ENCODE measurements around the gene GPR158.

Gene GPR158

DNA sequence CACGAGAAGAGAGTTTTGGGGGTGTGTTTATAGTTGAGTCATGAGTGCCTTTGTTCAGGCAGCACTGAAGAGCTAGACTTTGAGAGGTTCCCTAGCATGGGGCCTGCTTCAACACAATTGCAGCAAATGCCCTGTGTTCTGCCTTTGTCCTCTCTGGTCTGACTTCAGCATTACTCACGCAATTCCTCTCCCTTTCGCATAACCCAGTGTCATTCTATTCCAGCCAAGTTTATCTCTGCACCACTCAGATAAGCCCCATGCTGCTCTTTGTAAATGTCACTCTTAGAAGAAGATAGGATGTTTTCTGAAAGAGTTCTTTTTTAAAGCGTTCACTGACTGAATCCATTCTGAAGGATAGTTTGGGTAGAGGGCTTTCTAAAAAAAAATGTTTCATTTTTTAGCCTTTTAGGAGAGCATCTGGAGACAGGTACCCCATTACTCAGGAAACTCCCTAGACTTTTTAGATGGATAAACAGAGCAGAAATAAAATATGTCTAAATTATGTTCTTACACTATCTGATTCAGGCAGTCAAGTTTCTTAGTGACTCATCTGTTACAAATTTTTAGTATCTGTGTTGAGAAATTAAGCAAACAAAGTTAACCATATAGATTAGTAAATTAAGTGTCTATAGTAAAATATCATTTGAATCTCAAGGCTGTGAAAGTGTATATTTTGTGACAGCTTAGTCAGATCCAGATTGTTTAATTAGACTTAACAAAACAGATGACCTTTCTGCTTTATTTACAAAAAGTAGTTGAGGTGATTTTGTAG, 318.5 kb downstream of the GPR158 start:
- H3K4me3 ChIP-seq (ENCODE audit: low read depth, low read length), result no peak overlapping the region
- no peaks in the 10 kb centered on the region for H3K27me3 ChIP-seq
- H3K4me1 ChIP-seq, result no peaks in the 10 kb centered on the region
- TF ChIP-seq, protein P1, sequence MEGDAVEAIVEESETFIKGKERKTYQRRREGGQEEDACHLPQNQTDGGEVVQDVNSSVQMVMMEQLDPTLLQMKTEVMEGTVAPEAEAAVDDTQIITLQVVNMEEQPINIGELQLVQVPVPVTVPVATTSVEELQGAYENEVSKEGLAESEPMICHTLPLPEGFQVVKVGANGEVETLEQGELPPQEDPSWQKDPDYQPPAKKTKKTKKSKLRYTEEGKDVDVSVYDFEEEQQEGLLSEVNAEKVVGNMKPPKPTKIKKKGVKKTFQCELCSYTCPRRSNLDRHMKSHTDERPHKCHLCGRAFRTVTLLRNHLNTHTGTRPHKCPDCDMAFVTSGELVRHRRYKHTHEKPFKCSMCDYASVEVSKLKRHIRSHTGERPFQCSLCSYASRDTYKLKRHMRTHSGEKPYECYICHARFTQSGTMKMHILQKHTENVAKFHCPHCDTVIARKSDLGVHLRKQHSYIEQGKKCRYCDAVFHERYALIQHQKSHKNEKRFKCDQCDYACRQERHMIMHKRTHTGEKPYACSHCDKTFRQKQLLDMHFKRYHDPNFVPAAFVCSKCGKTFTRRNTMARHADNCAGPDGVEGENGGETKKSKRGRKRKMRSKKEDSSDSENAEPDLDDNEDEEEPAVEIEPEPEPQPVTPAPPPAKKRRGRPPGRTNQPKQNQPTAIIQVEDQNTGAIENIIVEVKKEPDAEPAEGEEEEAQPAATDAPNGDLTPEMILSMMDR (IDR thresholded peaks at IDR 0.05; ENCODE audit: low read depth, low read length), result no peak
- no peaks in the 10 kb centered on the region for H3K9me3 ChIP-seq
- H3K36me3 ChIP-seq, result no peaks in the 10 kb centered on the region
- DNase-seq, result peak; percentile 44

- no peaks in the 10 kb centered on the region for H3K9me3 ChIP-seq
- H3K4me3 ChIP-seq (ENCODE audit: low read depth, low read length), result no peak overlapping the region
- no peaks in the 10 kb centered on the region for H3K27me3 ChIP-seq
- H3K36me3 ChIP-seq, result no peaks in the 10 kb centered on the region
- H3K4me1 ChIP-seq, result no peaks in the 10 kb centered on the region
- no peak for DNase-seq
- TF ChIP-seq, protein P1 (IDR thresholded peaks at IDR 0.05; ENCODE audit: low read depth, low read length), result no peak
These were observed 322.4 kb downstream of the GPR158 start for GRCh38 chr10:25497246-25497645.

DNA sequence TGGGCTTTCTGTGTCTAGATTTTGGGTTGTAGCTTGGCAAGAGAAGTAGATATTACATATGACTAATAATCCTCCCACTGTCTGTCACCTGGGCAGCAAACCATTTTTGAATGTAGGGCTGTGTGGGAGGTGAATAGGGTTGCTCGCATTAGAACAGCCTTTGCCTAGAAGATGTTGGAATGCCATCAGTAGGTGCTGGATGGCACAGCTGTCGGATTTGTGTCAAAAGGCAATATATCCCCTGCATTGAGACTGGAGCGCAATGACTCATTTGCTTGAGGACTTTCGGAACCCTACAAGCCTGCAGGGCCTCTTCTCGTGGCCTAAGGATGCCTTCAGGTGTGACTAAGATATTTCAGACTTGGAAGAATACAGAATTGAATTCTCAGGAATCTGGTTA, 323.8 kb downstream of the GPR158 start:
- Histone ChIP-seq H3K4me1 (no peaks in the 10 kb centered on the region), H3K27me3 (no peaks in the 10 kb centered on the region), H3K4me3 (ENCODE audit: low read depth, low read length) (no peak overlapping the region), H3K9me3 (no peaks in the 10 kb centered on the region), H3K36me3 (no peaks in the 10 kb centered on the region)
- DNase-seq, result no peak
- TF ChIP-seq, protein P1 (IDR thresholded peaks at IDR 0.05; ENCODE audit: low read depth, low read length), result no peak

GRCh38 chr10:25501912-25502311, 327.1 kb downstream of the GPR158 start:
- Histone ChIP-seq H3K4me1 (no peaks in the 10 kb centered on the region), H3K27me3 (no peaks in the 10 kb centered on the region), H3K36me3 (no peaks in the 10 kb centered on the region), H3K4me3 (ENCODE audit: low read depth, low read length) (no peak overlapping the region), H3K9me3 (no peaks in the 10 kb centered on the region)
- DNase-seq, result no peak
- TF ChIP-seq, protein P1 (IDR thresholded peaks at IDR 0.05; ENCODE audit: low read depth, low read length), result no peak

DNA sequence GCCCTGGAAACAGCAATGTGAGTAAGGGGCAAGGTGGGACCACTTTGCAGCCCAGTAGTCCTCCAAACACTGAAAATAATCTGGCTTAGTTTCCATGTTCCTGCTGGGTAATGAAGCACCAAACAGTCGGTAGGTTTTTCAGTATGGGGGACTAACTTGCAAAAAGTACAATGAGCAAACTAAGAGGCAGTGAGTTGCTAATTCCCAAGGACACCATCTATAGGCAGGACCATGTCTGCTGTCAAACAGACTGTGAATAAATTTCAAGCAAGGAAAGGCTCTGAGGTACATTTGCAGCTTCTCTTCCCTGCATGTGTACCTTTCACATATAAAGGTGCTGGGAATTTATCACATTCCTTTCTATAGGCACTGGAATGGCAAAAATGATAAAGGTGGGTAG, 327.7 kb downstream of the GPR158 start:
- Histone ChIP-seq H3K9me3 (no peaks in the 10 kb centered on the region), H3K4me1 (no peaks in the 10 kb centered on the region), H3K36me3 (no peaks in the 10 kb centered on the region), H3K4me3 (ENCODE audit: low read depth, low read length) (no peak overlapping the region), H3K27me3 (no peaks in the 10 kb centered on the region)
- TF ChIP-seq, protein P1 (IDR thresholded peaks at IDR 0.05; ENCODE audit: low read depth, low read length), result no peak
- DNase-seq, result no peak

- Histone ChIP-seq H3K9me3 (no peaks in the 10 kb centered on the region), H3K4me3 (ENCODE audit: low read depth, low read length) (no peak overlapping the region), H3K36me3 (no peaks in the 10 kb centered on the region), H3K4me1 (no peaks in the 10 kb centered on the region), H3K27me3 (no peaks in the 10 kb centered on the region)
- no peak for DNase-seq
- TF ChIP-seq, protein P1 (IDR thresholded peaks at IDR 0.05; ENCODE audit: low read depth, low read length), result no peak
These were observed 329.5 kb downstream of the GPR158 start for GRCh38 chr10:25504306-25504705.

Data from BE2C (cell line).